ENCODE results near the gene SMIM41. TPM values are rescaled to one million over a fixed set of nuclear protein-coding genes. Genes with fewer than 3 reads are reported as not detected.

Gene SMIM41
- polyA plus RNA-seq, 4 donors = 0.29 to 0.34 TPM; not detected in 2

GRCh38 chr12:52119398-52120254 lies 40.1 kb downstream of the SMIM41 start:
- no peak for DNase-seq (ENCODE audit: low read depth in 4 of 4, low spot score in 3 of 4)

- DNase-seq (ENCODE audit: low read depth in 4 of 4, low spot score in 3 of 4) = no peak
Observed at GRCh38 chr12:52120951-52121823, 41.7 kb downstream of the SMIM41 start.

- no peak for DNase-seq (ENCODE audit: low read depth in 4 of 4, low spot score in 3 of 4)
Observed at GRCh38 chr12:52121824-52122539, 42.5 kb downstream of the SMIM41 start.

GRCh38 chr12:52122540-52122871 lies 43.0 kb downstream of the SMIM41 start:
- no peak for DNase-seq (ENCODE audit: low read depth in 4 of 4, low spot score in 3 of 4)

- no peak for DNase-seq (ENCODE audit: low read depth in 4 of 4, low spot score in 3 of 4)
Observed at GRCh38 chr12:52122904-52123303, 43.4 kb downstream of the SMIM41 start.

- no peak for DNase-seq (ENCODE audit: low read depth in 4 of 4, low spot score in 3 of 4)
Observed at GRCh38 chr12:52123487-52124186, 44.1 kb downstream of the SMIM41 start.

GRCh38 chr12:52125476-52125900 lies 46.0 kb downstream of the SMIM41 start:
- no peak for DNase-seq (ENCODE audit: low read depth in 4 of 4, low spot score in 3 of 4)

- DNase-seq (ENCODE audit: low read depth in 4 of 4, low spot score in 3 of 4) = no peak
Observed at GRCh38 chr12:52126050-52126604, 46.6 kb downstream of the SMIM41 start.

- DNase-seq (ENCODE audit: low read depth in 4 of 4, low spot score in 3 of 4) = no peak
Observed at GRCh38 chr12:52126605-52127578, 47.4 kb downstream of the SMIM41 start.

- no peak for DNase-seq (ENCODE audit: low read depth in 4 of 4, low spot score in 3 of 4)
Observed at GRCh38 chr12:52127683-52128450, 48.4 kb downstream of the SMIM41 start.

GRCh38 chr12:52130711-52131110 lies 51.2 kb downstream of the SMIM41 start:
- DNase-seq (ENCODE audit: low read depth in 4 of 4, low spot score in 3 of 4) = no peak

GRCh38 chr12:52132754-52133161 lies 53.3 kb downstream of the SMIM41 start:
- DNase-seq (ENCODE audit: low read depth in 4 of 4, low spot score in 3 of 4) = no peak

- no peak for DNase-seq (ENCODE audit: low read depth in 4 of 4, low spot score in 3 of 4)
Observed at GRCh38 chr12:52137746-52138145, 58.2 kb downstream of the SMIM41 start.

GRCh38 chr12:52139147-52139546 lies 59.6 kb downstream of the SMIM41 start:
- no peak for DNase-seq (ENCODE audit: low read depth in 4 of 4, low spot score in 3 of 4)

- DNase-seq (ENCODE audit: low read depth in 4 of 4, low spot score in 3 of 4) = no peak
Observed at GRCh38 chr12:52139579-52140062, 60.1 kb downstream of the SMIM41 start.

- DNase-seq (ENCODE audit: low read depth in 4 of 4, low spot score in 3 of 4) = no peak
Observed at GRCh38 chr12:52141306-52141705, 61.8 kb downstream of the SMIM41 start.

GRCh38 chr12:52141875-52142274 lies 62.4 kb downstream of the SMIM41 start:
- no peak for DNase-seq (ENCODE audit: low read depth in 4 of 4, low spot score in 3 of 4)

- DNase-seq (ENCODE audit: low read depth in 4 of 4, low spot score in 3 of 4) = no peak
Observed at GRCh38 chr12:52142431-52142830, 62.9 kb downstream of the SMIM41 start.

Data from left renal pelvis (tissue), 4 donors.